Central memory CD8-positive, alpha-beta T cell (primary cell): ENCODE results near the gene CCDC8.

Source experiments
- ATAC-seq: fragments of 150-1000 bp; cut with Tn5 transposase; replicated peaks from 2 replicates; pipeline ENCODE4 v1.10.0; 2022; ENCODE audit warnings: mild to moderate bottlenecking, moderate FRiP score, moderate number of reproducible peaks; ENCODE audit not compliant: poor library complexity, severe bottlenecking; ENCODE audit errors: extremely low read depth
- DNase-seq, 2 donors: peaks; one replicate each; pipeline ENCODE4 v3.0.0; 2021; ENCODE audit warnings: low spot score in 2 of 2
- H3K27ac Mint-ChIP-seq: one replicate; pipeline ENCODE4 v1.8.0; 2022; ENCODE audit warnings: low read depth, mild to moderate bottlenecking, moderate library complexity, mixed read lengths
- H3K27me3 Mint-ChIP-seq: one replicate; pipeline ENCODE4 v1.8.0; 2022; ENCODE audit warnings: mixed read lengths
- H3K36me3 Mint-ChIP-seq: one replicate; pipeline ENCODE4 v1.8.0; 2022; ENCODE audit warnings: mild to moderate bottlenecking, moderate library complexity, mixed read lengths; ENCODE audit not compliant: insufficient read depth
- H3K4me1 Mint-ChIP-seq: one replicate; pipeline ENCODE4 v1.8.0; 2022; ENCODE audit warnings: mixed read lengths
- H3K4me3 Mint-ChIP-seq: one replicate; pipeline ENCODE4 v1.8.0; 2022; ENCODE audit warnings: mild to moderate bottlenecking, moderate library complexity, mixed read lengths
- H3K9me3 Mint-ChIP-seq: one replicate; pipeline ENCODE4 v1.8.0; 2022; ENCODE audit warnings: mixed read lengths

The CCDC8 gene, protein sequence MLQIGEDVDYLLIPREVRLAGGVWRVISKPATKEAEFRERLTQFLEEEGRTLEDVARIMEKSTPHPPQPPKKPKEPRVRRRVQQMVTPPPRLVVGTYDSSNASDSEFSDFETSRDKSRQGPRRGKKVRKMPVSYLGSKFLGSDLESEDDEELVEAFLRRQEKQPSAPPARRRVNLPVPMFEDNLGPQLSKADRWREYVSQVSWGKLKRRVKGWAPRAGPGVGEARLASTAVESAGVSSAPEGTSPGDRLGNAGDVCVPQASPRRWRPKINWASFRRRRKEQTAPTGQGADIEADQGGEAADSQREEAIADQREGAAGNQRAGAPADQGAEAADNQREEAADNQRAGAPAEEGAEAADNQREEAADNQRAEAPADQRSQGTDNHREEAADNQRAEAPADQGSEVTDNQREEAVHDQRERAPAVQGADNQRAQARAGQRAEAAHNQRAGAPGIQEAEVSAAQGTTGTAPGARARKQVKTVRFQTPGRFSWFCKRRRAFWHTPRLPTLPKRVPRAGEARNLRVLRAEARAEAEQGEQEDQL

GRCh38 chr19:46413262-46414031 is at the start of gene CCDC8:
Gene CCDC8 (minus strand): TSS chr19:46413564. CDS start chr19:46412810, 754 bp downstream.
- DNase-seq: no peak
- H3K4me1 Mint-ChIP-seq: peaks cover 4% of the 10 kb centered on the region
- H3K9me3 Mint-ChIP-seq: no peaks in the 10 kb centered on the region
- no peak within 1 kb of the TSS for H3K4me3 Mint-ChIP-seq
- H3K36me3 Mint-ChIP-seq: peaks cover 2% of the 10 kb centered on the region
- H3K27me3 Mint-ChIP-seq: peaks cover 78% of the 10 kb centered on the region
- H3K27ac Mint-ChIP-seq: no peak within 1 kb of the TSS
- ATAC-seq: no peak

DNA sequence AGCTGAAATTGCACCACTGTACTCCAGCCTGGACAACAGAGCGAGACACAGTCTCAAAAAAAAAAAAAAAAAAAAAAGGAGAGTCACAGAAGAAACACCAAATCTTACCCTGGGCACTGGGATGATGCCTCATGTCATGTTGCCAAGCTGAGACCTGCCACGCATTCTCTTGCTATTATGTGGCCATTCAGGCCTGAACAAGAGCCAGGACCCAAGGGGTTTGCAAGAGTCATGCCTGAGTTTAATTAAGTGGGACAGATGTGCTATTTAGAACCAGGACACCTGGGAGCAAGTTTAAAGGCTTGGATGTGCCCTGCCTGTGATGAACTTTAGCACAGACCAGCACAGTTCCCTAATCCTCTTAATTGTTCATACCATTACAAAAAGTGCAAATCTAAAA is 48.2 kb upstream of the CCDC8 start:
- DNase-seq: no peak
- Mint-ChIP-seq H3K4me3 (no peak overlapping the region), H3K36me3 (peaks cover 3% of the 10 kb centered on the region), H3K9me3 (no peaks in the 10 kb centered on the region), H3K27ac (no peak overlapping the region), H3K4me1 (peaks cover 2% of the 10 kb centered on the region), H3K27me3 (peaks cover 58% of the 10 kb centered on the region)
- ATAC-seq: no peak

DNA sequence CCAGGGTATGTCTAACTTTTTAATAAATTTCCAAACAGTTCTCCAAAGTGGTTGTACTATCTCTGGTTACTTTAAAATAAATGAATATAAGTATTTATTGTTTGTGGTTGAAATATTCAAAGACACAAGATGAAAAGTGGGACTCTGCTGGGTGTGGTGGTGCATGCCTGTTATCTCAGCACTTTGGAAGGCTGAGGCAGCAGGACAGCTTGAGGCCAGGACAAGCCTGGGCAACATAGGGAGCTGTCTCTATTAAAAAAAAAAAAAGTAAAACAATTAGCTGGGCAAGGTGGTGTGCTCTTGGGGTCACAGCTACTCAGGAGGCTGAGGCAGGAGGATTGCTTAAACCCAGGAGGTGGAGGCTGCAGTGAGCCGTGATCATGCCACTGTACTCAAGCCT is 47.6 kb upstream of the CCDC8 start:
- no peak overlapping the region for H3K4me3 Mint-ChIP-seq
- DNase-seq: no peak
- H3K9me3 Mint-ChIP-seq: no peaks in the 10 kb centered on the region
- H3K27ac Mint-ChIP-seq: no peak overlapping the region
- ATAC-seq: no peak
- H3K27me3 Mint-ChIP-seq: peaks cover 59% of the 10 kb centered on the region
- H3K4me1 Mint-ChIP-seq: no peaks in the 10 kb centered on the region
- peaks cover 3% of the 10 kb centered on the region for H3K36me3 Mint-ChIP-seq

DNA sequence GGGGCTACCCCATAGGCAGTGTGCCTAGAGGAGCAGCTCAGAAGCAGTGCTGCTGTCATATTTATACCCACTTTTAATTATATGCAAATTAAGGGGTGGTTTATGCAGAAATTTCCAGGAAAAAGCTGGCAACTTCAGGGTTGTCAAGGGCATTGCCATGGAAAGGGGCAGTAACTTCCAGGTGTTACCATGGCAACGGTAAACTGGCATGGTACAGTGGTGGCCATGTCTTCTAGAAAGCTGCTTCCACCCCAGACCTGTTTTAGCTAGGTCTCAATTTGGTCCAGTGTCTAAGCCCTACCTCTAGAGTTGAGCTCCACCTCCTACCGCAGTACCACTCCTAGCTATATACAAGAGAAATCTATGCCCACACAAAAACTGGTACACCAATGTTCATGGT is 46.7 kb upstream of the CCDC8 start:
- no peaks in the 10 kb centered on the region for H3K9me3 Mint-ChIP-seq
- no peak overlapping the region for H3K27ac Mint-ChIP-seq
- no peak for ATAC-seq
- peaks cover 62% of the 10 kb centered on the region for H3K27me3 Mint-ChIP-seq
- peaks cover 2% of the 10 kb centered on the region for H3K36me3 Mint-ChIP-seq
- no peaks in the 10 kb centered on the region for H3K4me1 Mint-ChIP-seq
- DNase-seq: no peak
- H3K4me3 Mint-ChIP-seq: no peak overlapping the region

- ATAC-seq (no peak), DNase-seq (no peak)
- no peaks in the 10 kb centered on the region for H3K9me3 Mint-ChIP-seq
- no peaks in the 10 kb centered on the region for H3K4me1 Mint-ChIP-seq
- peaks cover 50% of the 10 kb centered on the region for H3K27me3 Mint-ChIP-seq
- peaks cover 2% of the 10 kb centered on the region for H3K36me3 Mint-ChIP-seq
- H3K4me3 Mint-ChIP-seq: no peak overlapping the region
- no peak overlapping the region for H3K27ac Mint-ChIP-seq
These were observed 43.6 kb upstream of the CCDC8 start for GRCh38 chr19:46456930-46457329.

- Mint-ChIP-seq H3K27me3 (peaks cover 71% of the 10 kb centered on the region), H3K4me1 (no peaks in the 10 kb centered on the region), H3K36me3 (peaks cover 2% of the 10 kb centered on the region), H3K9me3 (peaks cover 6% of the 10 kb centered on the region), H3K27ac (no peak overlapping the region), H3K4me3 (no peak overlapping the region)
- no peak for ATAC-seq
- DNase-seq: no peak
These were observed 40.9 kb upstream of the CCDC8 start for GRCh38 chr19:46454244-46454643.

- DNase-seq (no peak), ATAC-seq (no peak)
- peaks cover 8% of the 10 kb centered on the region for H3K9me3 Mint-ChIP-seq
- no peak overlapping the region for H3K27ac Mint-ChIP-seq
- no peak overlapping the region for H3K4me3 Mint-ChIP-seq
- no peaks in the 10 kb centered on the region for H3K4me1 Mint-ChIP-seq
- peaks cover 2% of the 10 kb centered on the region for H3K36me3 Mint-ChIP-seq
- peaks cover 67% of the 10 kb centered on the region for H3K27me3 Mint-ChIP-seq
These were observed 40.3 kb upstream of the CCDC8 start for GRCh38 chr19:46453661-46454060.

- Mint-ChIP-seq H3K4me1 (no peaks in the 10 kb centered on the region), H3K36me3 (no peaks in the 10 kb centered on the region), H3K27me3 (peaks cover 61% of the 10 kb centered on the region), H3K4me3 (no peak overlapping the region), H3K27ac (no peak overlapping the region), H3K9me3 (peaks cover 8% of the 10 kb centered on the region)
- no peak for DNase-seq
- no peak for ATAC-seq
These were observed 38.8 kb upstream of the CCDC8 start for GRCh38 chr19:46452186-46452585.

DNA sequence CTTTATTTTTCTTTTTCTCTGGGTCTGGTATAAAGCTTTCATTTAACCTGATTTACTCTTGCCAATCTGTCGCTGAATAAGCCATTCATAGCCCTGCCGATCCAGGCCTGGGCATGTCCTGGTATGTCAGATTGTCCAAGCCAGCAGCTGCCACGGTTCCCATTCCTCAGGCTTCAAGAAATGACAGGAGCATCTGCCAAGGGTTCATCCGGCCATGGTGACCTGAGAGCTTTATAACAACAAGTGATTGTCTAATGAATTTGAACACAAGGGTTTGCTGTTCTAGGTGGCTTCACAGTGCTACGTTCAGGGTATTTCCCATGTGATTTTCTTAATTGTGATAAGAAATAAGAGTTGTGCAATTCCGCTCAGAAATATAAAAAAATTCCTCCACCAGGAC is 38.0 kb upstream of the CCDC8 start:
- Mint-ChIP-seq H3K27ac (no peak overlapping the region), H3K9me3 (peaks cover 8% of the 10 kb centered on the region), H3K36me3 (no peaks in the 10 kb centered on the region), H3K4me1 (no peaks in the 10 kb centered on the region), H3K27me3 (peaks cover 60% of the 10 kb centered on the region), H3K4me3 (no peak overlapping the region)
- ATAC-seq: no peak
- no peak for DNase-seq

GRCh38 chr19:46450737-46451136 is 37.4 kb upstream of the CCDC8 start:
- Mint-ChIP-seq H3K27me3 (peaks cover 60% of the 10 kb centered on the region), H3K9me3 (peaks cover 8% of the 10 kb centered on the region), H3K4me3 (no peak overlapping the region), H3K36me3 (no peaks in the 10 kb centered on the region), H3K4me1 (no peaks in the 10 kb centered on the region), H3K27ac (no peak overlapping the region)
- no peak for ATAC-seq
- no peak for DNase-seq

DNA sequence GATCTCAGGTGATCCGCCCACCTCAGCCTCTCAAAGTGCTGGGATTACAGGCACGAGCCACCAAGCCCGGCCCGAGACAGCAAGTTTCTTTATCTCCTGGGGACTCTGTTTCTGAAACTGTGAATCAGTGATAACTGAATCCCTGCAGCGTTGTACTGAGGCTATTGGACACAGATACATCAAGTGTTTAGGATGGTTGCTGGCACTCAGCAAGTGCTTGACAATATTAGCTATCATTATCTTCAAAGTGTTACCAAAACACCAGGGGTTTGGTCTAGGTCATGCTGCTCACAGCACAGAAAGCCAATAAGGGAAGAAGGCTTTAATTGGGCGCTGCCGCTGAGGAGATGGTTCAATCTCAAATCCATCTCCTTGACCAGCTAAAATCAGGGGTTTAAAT is 35.9 kb upstream of the CCDC8 start:
- H3K27me3 Mint-ChIP-seq: peaks cover 47% of the 10 kb centered on the region
- no peak for ATAC-seq
- no peak overlapping the region for H3K4me3 Mint-ChIP-seq
- no peak for DNase-seq
- no peaks in the 10 kb centered on the region for H3K4me1 Mint-ChIP-seq
- peaks cover 8% of the 10 kb centered on the region for H3K9me3 Mint-ChIP-seq
- peaks cover 2% of the 10 kb centered on the region for H3K36me3 Mint-ChIP-seq
- no peak overlapping the region for H3K27ac Mint-ChIP-seq

DNA sequence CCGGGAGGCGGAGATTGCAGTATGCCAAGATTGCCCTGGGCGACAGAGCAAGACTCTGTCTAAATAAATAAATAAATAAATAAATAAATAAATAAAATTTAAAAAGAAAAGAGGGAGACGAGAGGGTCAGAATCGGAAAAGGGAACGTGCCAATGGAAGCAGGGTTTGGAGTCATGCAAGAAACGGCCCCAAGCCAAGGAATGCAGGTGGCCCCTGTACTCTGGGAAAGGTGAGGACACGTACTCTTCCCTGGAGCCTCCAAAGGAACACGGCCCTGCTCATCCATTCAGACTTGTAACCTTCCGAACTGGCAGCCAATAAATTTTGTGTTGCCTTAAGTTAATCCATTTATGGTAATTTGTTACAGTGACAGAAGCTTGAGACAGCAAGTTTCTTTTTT is 35.2 kb upstream of the CCDC8 start:
- peaks cover 47% of the 10 kb centered on the region for H3K27me3 Mint-ChIP-seq
- DNase-seq (no peak), ATAC-seq (no peak)
- peaks cover 2% of the 10 kb centered on the region for H3K36me3 Mint-ChIP-seq
- H3K9me3 Mint-ChIP-seq: peaks cover 8% of the 10 kb centered on the region
- no peaks in the 10 kb centered on the region for H3K4me1 Mint-ChIP-seq
- H3K27ac Mint-ChIP-seq: no peak overlapping the region
- H3K4me3 Mint-ChIP-seq: no peak overlapping the region

DNA sequence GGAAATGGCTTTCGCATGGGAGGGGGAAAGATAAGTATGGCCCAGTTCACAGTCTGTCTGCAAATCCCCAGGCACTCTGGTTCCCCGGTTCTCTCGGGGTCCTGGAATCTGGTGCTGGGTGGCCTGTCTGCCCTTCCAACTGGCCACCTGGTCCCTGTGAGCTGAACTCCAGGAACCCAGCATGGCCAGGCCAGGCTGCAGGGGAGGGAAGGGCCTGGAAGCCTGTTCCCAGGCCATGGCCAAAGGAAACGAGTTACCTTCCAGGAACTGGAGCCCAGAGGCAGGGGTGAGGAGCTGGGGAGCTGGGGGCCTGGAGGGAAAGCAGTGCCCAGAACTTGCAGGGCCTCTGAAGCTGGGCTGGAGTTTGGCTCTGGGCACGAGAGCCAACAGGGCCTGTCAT is 34.5 kb upstream of the CCDC8 start:
- ATAC-seq (no peak), DNase-seq (no peak)
- Mint-ChIP-seq H3K27me3 (peaks cover 47% of the 10 kb centered on the region), H3K9me3 (peaks cover 8% of the 10 kb centered on the region), H3K4me1 (peaks cover 5% of the 10 kb centered on the region), H3K36me3 (peaks cover 2% of the 10 kb centered on the region), H3K4me3 (no peak overlapping the region), H3K27ac (no peak overlapping the region)
